GM19324 (cell line): ENCODE data around the gene SCP2.
"Not testable (repeated sequence)": the region's sequence is repeated elsewhere in the genome, so short reads cannot be mapped to it uniquely, and the experiment has no call there.

ENCODE experiments used
- ATAC-seq: cut with Tn5 transposase; IDR thresholded peaks from one replicate; pipeline ENCODE4 v1.9.1; 2021; ENCODE audit warnings: mild to moderate bottlenecking, moderate library complexity; ENCODE audit not compliant: unreplicated experiment, low FRiP score

SCP2 gene

DNA sequence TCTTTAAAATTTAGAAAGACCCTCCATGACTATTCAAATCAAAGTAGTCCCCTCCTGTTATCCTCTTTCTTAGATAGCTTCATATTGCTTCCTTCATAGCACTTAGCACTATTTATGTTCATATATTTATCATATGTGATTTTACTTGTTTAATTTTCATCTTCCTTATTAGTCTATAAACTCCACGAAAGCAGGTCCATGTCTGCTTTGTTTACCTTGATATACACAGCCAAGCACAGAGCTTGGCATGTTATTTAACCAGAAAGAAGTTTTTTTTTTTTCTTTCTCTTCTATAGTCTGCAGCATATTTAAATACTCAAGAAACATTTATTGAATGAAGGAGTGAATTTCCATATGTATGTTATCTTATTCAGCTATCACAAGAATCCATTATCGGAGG lies 36.0 kb downstream of the SCP2 start:
- ATAC-seq = no peak

DNA sequence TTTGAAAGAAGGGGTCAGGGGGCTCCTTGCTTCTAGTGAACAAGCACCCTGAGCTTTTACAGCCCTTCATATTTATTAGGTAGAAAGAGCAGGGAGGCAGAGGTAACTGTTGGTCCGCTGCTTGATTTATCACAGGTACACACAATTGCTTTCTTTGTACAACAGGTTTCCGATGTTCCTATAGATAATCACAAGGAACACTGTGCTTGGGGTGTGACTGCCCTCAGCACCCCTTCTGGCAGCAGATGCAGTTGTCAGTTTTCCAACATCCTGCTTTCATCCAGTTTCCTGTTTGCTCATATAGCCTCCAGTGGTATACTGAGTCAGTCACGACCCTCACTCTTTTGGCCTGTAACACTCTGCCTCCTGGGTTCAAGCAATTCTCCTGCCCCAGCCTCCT lies 40.6 kb downstream of the SCP2 start:
- ATAC-seq = no peak

DNA sequence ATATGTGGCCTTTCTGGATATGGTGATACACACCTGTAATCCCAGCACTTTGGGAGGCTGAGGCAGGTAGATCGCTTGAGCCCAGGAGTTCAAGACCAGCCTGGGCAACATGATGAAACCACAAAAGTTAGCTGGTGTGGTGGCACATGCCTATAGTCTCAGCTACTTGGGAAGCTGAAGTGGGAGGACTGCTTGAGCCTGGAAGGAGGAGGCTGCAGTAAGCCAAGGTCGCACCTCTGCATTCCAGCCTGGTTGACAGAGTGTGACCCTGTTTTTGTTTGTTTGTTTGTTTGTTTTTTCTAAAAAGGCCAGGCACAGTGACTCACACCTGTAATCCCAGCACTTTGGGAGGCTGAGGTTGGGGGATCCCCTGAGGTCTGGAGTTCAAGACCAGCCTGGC lies 42.2 kb downstream of the SCP2 start:
- ATAC-seq = not testable (repeated sequence)

DNA sequence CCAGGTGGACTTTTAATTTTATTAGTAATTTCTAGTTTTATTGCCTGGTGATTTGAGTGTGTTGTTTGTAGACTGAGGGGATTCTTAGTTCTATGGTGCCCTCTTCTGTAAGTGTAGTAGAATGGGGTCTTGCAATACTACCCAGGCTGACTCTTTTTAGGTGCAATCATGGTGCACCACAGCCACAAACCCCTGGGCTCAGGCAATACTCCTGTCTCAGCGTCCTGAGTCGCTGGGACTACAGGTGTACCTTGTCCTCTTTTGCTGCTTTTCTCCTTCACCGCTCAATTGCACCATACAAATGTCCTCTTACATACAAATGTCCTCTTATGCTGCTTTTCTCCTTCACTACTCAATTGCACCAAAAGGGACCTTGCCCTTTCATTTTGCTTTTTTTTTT lies 43.1 kb downstream of the SCP2 start:
- ATAC-seq = no peak

- ATAC-seq = no peak
Measured at GRCh38 chr1:52973841-52974240, 46.8 kb downstream of the SCP2 start.

DNA sequence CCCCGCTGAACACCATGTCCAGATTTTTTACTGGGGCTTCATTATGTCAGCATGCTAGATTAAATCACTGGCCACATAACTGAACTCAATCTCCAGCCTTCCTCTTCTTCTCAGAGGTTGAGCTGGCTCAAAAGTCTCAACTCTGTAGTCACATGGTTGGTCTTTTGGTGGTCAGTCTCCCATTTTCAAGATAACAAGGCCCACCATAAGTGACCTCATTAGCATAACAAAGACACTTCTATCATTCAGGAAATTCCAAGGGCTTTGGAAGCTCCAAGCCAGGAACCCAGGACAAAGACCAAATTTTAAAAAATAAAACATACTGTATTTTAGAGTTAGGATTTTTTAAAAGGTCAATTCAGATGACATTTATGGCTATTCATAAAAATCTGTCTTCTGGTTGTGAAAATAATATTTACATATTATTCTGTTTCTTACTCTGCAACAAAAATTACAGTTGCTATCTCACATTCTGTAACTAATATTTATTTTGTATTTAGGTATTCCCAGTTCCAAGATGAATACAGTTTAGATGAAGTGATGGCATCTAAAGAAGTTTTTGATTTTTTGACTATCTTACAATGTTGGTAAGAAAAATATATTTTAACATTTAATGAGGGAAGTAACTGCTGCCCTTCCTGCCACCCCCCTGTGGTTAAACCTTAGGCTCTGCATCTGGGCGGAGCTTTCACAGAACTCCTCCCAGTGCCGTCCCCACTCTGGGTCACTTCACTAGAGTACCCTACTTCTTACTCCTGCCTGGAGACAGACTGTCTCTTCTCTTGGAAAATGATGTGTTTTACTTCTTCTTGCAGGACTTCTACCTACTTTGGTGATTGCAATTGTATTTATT lies 49.3 kb downstream of the SCP2 start:
- no peak for ATAC-seq

DNA sequence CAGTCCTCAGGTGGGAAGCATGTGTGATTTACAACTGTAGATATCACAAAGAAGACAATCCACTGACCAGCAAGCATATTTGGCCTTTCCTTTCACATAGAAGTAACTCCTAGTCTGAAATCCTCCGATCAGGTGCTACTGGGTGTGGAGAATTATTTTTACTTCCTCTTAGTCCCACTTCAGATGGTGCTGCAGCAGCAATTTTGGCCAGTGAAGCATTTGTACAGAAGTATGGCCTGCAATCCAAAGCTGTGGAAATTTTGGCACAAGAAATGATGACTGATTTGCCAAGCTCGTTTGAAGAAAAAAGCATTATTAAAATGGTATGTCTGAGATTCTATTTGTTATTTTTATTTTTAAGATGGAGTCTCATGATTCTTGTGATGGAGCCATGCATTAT lies 51.0 kb downstream of the SCP2 start:
- no peak for ATAC-seq

- ATAC-seq = not testable (repeated sequence)
Measured at GRCh38 chr1:52992733-52993132, 65.7 kb downstream of the SCP2 start.

- no peak for ATAC-seq
Measured at GRCh38 chr1:52994656-52995055, 67.6 kb downstream of the SCP2 start.

DNA sequence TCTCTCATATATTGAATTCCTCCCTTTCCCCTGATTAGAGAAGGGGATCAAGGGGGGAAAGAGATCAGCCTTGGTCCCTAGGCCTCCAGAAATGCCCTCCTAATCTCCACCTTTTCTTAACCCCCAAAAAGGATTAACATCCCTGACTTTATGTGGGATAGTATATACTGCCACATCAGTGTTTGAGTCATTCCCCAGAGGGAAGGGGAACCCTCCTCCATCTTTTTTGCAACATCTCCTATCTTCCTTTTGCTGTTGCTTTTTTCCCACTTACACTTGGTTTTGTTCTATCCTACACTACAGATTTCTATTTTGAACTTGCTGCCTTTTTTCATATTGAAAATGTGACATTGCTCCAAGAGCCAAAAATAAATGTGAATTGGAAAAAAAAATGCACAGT lies 69.6 kb downstream of the SCP2 start:
- no peak for ATAC-seq

GRCh38 chr1:53001128-53001527 lies 74.1 kb downstream of the SCP2 start:
- no peak for ATAC-seq

DNA sequence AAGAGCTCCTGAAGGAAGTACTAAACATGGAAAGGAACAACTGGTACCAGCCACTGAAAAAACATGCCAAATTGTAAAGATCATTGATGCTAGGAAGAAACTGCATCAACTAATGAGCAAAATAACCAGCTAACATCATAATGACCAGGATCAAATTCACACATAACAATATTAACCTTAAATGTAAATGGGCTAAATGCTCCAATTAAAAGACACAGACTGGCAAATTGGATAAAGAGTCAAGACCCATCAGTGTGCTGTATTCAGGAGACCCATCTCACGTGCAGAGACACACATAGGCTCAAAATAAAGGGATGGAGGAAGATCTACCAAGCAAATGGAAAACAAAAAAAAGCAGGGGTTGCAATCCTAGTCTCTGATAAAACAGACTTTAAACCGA lies 79.5 kb downstream of the SCP2 start:
- not testable (repeated sequence) for ATAC-seq

DNA sequence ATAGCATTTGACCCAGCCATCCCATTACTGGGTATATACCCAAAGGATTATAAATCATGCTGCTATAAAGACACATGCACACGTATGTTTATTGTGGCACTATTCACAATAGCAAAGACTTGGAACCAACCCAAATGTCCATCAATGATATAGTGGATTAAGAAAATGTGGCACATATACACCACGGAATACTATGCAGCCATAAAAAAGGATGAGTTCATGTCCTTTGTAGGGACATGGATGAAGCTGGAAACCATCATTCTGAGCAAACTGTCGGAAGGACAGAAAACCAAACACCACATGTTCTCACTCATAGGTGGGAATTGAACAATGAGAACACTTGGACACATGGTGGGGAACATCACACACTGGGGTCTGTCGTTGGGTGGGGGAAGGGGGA lies 83.2 kb downstream of the SCP2 start:
- not testable (repeated sequence) for ATAC-seq

DNA sequence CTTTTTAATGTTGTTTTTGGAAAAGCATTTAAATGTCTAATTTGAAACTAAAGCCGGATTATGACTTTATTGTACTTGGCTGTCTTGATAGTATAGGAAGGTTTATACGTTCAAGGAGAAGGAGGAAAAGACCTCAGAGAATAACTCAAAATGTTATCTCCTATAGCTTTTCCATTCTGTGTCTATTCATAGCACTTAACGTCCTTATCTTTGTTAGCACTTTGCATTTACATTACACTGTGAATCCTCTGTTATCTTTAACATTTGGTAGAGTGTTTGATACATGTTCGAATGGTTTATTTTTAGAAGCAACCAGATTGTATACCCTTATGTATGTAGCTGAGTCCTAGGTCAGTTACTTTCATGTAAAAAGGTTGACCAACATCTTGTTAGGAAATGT lies 84.1 kb downstream of the SCP2 start:
- ATAC-seq = no peak

GRCh38 chr1:53014791-53015507 lies 87.9 kb downstream of the SCP2 start:
- ATAC-seq = no peak

DNA sequence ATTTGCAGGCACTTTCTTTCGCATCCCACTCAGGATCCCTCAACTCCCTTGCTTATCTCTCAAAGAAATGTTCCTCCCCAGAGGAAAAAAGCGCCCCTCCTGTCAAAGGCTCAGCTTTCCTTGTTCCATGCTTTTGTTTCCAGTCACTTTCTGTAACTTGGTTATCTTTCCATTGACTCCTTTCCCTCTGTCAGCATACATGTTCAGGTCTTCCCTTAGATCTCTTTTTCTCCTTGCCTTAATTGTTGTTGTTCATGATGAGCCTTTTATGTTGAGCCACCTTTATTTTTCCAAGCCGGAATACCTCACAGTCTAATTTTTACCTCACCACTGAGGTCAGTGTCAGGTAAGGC lies 88.4 kb downstream of the SCP2 start:
- no peak for ATAC-seq

DNA sequence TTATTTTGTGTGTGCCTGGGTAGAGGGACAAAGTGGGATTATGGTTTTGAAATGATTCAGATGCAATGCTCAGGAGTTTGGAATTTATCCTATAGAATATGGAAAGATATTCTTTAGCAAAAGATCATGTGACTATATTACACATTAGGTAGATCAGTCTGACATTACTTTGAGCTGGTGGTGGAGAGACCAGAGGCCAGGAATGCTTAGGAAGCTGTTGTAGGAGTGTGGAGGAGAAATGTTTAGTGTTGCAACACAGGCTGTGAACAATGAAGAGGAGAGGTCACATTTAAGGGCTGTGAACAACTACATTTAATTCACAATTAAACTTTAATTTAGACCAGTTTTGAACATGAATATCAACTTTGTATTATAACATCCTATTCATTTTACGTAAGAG lies 89.6 kb downstream of the SCP2 start:
- ATAC-seq = no peak

DNA sequence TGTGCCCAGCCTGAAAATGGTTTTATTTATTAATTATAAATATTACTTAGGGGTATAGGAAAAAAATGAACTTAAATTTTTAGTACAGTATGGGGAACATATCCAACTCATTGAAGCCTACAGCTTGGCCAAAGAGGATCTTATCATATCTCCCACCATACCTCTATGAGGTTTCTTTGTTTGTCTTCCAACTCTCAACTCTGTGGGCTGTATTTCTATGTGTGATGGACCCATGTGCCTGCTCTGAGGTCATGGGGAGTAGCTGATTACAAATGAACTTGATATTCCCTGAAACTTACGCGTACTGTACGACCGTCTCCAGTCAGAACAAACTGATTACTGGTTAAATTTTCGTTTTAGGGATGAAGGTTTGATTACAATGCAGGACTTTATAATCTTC lies 93.5 kb downstream of the SCP2 start:
- ATAC-seq = no peak

DNA sequence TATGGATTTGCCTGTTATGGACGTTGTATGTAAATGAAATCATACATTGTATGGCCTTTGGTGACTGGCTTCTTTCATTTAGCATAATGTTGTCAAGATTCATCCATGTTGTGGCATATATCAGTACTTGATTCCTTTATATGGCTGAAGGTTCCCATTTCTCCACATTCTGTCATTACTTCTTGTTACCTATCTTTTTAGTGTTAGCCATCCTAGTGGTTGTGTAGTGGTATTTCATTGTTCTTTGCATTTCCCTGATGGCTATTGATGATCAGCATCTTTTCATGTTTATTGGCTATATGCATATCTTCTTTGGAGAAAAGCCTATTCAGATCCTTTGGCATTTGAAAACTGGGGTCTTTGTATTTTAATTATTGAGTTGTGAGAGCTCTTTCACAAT lies 95.1 kb downstream of the SCP2 start:
- ATAC-seq = no peak

DNA sequence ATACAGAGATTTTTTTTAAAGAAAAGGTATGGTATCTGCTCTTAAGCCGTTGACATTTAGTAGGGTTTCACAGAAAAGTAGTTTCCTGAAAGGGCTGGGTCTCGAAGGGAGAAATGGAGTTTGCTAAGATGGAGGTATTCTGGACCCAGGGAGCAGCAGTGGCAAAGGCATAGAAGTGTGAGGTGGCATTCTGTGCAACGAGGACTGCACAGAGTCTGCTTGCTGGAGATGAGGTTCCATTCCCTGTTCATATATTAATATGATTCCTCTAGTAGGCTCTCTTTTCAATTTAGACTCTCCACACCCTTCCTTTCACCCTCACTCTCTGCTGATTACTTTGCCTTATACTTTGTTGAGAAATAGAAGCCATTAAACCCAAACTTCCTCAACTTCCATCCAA lies 96.5 kb downstream of the SCP2 start:
- ATAC-seq = no peak

- ATAC-seq = no peak
Measured at GRCh38 chr1:53024117-53024516, 97.0 kb downstream of the SCP2 start.
